ENCODE data around the gene PRAC2. TPM values are rescaled to one million over a fixed set of nuclear protein-coding genes. Genes with fewer than 3 reads are reported as not detected.

Gene PRAC2
- polyA plus RNA-seq, 1 of the 3 experiments (the other 2 are of a cell fraction) = not detected

DNA sequence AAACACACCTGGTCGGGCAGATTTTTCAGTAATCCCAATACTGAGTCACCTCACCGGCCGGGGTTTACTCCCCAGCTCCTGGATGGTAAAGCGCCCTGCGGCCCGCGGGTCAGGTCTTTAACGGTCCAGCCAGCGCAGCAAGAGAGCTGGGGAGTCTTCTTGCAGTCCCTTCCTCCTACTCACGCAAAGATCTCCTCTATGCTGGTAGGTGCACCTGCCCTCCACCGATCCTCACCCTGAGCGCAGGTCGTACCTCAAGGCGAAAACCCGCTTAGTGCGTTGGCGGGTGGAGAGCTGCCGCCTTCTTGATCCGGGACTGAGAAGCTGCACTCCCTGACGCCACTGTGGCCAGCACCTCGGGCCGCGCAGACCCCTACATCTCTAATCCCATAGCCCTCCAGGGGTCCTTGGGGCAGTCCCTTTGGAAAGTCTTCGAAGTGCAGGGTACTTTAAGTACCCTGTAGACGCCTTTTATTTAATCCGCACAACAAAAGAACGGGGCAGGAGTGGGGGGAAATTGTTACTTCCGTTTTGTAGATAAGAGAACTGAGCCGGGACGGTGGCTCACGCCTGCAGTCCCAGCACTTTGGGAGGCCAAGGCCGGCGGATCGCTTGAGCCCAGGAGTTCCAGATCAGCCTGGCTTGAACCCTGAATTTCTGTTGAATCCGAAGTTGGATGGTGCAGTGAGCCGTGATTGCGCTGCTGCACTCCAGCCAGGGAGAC is 16.0 kb downstream of the PRAC2 start:
- POLR2A ChIA-PET = no interaction called here
- 19% methylated on average over 30 of the region's 37 CpGs for WGBS (ENCODE audit: low lambda C conversion rate)
- H3K4me3 ChIP-seq (ENCODE audit: low read depth in 2 of 2, low read length in 1 of 2) = no peak overlapping the region
- CTCF ChIA-PET = interaction anchor here (0.9 to 3.4 kb wide), 7 partner anchors 14 to 293 kb away, joined by 3 to 20 read pairs (median 7); partner anchors contain the start of gene PRAC2
- H3K4me2 ChIP-seq = no peak overlapping the region
- no peaks in the 10 kb centered on the region for H4K20me1 ChIP-seq (ENCODE audit: insufficient read depth)
- no peaks in the 10 kb centered on the region for H3F3A ChIP-seq (replicated peaks; ENCODE audit: insufficient read depth)
- H3K79me2 ChIP-seq (ENCODE audit: insufficient read depth) = no peaks in the 10 kb centered on the region
- H3K27me3 ChIP-seq (ENCODE audit: insufficient read depth) = peaks cover 98% of the 10 kb centered on the region
- H3K9me3 ChIP-seq = no peaks in the 10 kb centered on the region
- no peak overlapping the region for H2AFZ ChIP-seq (ENCODE audit: low read depth)
- no peak overlapping the region for H3K27ac ChIP-seq (ENCODE audit: low read depth in 2 of 2, low read length in 1 of 2)
- H3K9me2 ChIP-seq = no peaks in the 10 kb centered on the region
- H3K36me3 ChIP-seq (replicated peaks in 1 of 2; ENCODE audit: control insufficient read depth in 1 of 2, insufficient read depth in 2 of 2, low read length in 1 of 2) = no peaks in the 10 kb centered on the region
- no peak for DNase-seq
- no peak overlapping the region for H3K9ac ChIP-seq
- TF ChIP-seq, protein P1, sequence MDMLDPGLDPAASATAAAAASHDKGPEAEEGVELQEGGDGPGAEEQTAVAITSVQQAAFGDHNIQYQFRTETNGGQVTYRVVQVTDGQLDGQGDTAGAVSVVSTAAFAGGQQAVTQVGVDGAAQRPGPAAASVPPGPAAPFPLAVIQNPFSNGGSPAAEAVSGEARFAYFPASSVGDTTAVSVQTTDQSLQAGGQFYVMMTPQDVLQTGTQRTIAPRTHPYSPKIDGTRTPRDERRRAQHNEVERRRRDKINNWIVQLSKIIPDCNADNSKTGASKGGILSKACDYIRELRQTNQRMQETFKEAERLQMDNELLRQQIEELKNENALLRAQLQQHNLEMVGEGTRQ (IDR thresholded peaks at IDR 0.05; ENCODE audit: borderline replicate concordance, low read depth, low read length) = no peak
- TF ChIP-seq POLR2AphosphoS5 (IDR thresholded peaks at IDR 0.05; ENCODE audit: low read depth, low read length) = no peak
- no peak for TF ChIP-seq SIN3A (IDR thresholded peaks at IDR 0.05; ENCODE audit: borderline replicate concordance, low read depth, low read length)
- no peak for TF ChIP-seq EZH2phosphoT487 (IDR thresholded peaks at IDR 0.05; ENCODE audit: borderline replicate concordance, low read depth)
- TF ChIP-seq TAF1 (IDR thresholded peaks at IDR 0.05; ENCODE audit: borderline replicate concordance, low read depth, low read length) = no peak
- TF ChIP-seq, protein P2, sequence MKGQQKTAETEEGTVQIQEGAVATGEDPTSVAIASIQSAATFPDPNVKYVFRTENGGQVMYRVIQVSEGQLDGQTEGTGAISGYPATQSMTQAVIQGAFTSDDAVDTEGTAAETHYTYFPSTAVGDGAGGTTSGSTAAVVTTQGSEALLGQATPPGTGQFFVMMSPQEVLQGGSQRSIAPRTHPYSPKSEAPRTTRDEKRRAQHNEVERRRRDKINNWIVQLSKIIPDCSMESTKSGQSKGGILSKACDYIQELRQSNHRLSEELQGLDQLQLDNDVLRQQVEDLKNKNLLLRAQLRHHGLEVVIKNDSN (IDR thresholded peaks at IDR 0.05; ENCODE audit: borderline replicate concordance, low read depth) = no peak
- no peak for TF ChIP-seq ELF1 (IDR thresholded peaks at IDR 0.05)
- TF ChIP-seq MEF2A (IDR thresholded peaks at IDR 0.05; ENCODE audit: borderline replicate concordance, low read depth) = no peak
- no peak for TF ChIP-seq FOXM1 (IDR thresholded peaks at IDR 0.05; ENCODE audit: low read depth)
- no peak for TF ChIP-seq RCOR1 (IDR thresholded peaks at IDR 0.05; ENCODE audit: low read length)
- TF ChIP-seq TCF12 (IDR thresholded peaks at IDR 0.05) = no peak
- no peak for TF ChIP-seq EP300 (IDR thresholded peaks at IDR 0.05; ENCODE audit: borderline replicate concordance in 1 of 2, low read depth in 1 of 2, low read length in 1 of 2)
- no peaks in the 10 kb centered on the region for H3K4me1 ChIP-seq (ENCODE audit: control insufficient read depth in 1 of 2, insufficient read depth in 2 of 2, low read depth in 1 of 2, low read length in 1 of 2)

DNA sequence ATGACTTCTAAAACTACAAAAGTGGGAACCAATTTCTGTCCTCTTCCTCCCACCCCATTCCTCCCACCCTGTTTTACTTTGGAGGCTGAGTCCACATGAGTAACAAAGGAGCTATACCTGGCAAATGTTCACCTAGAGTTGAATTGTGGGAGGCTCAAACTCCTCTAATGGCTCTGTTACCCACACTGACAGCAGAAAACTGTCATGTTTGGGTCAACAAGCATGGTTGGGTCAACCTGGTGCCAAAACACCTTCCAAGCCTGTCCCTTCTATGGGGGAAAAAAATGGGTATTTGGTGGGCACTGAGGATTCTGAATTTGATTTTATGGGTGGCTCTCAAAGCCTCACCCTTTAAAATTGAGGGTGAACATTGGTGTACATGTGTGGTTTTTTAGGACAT is 17.6 kb downstream of the PRAC2 start:
- H3K79me2 ChIP-seq (ENCODE audit: insufficient read depth) = no peaks in the 10 kb centered on the region
- H3K36me3 ChIP-seq (replicated peaks in 1 of 2; ENCODE audit: control insufficient read depth in 1 of 2, insufficient read depth in 2 of 2, low read length in 1 of 2) = no peaks in the 10 kb centered on the region
- H3K9ac ChIP-seq = no peak overlapping the region
- H3K9me3 ChIP-seq = no peaks in the 10 kb centered on the region
- no peak overlapping the region for H3K4me3 ChIP-seq (ENCODE audit: low read depth in 2 of 2, low read length in 1 of 2)
- no peaks in the 10 kb centered on the region for H3K4me1 ChIP-seq (ENCODE audit: control insufficient read depth in 1 of 2, insufficient read depth in 2 of 2, low read depth in 1 of 2, low read length in 1 of 2)
- H3K9me2 ChIP-seq = no peaks in the 10 kb centered on the region
- no peak overlapping the region for H3K4me2 ChIP-seq
- no peak overlapping the region for H3K27ac ChIP-seq (ENCODE audit: low read depth in 2 of 2, low read length in 1 of 2)
- peaks cover 96% of the 10 kb centered on the region for H3K27me3 ChIP-seq (ENCODE audit: insufficient read depth)
- no peaks in the 10 kb centered on the region for H3F3A ChIP-seq (replicated peaks; ENCODE audit: insufficient read depth)
- DNase-seq = no peak
- CTCF ChIA-PET = interaction anchor here (1.6 to 3.4 kb wide), 3 partner anchors 15 to 138 kb away, joined by 7 to 10 read pairs (median 7); no protein-coding TSS in a partner anchor
- POLR2A ChIA-PET = no interaction called here
- no peaks in the 10 kb centered on the region for H4K20me1 ChIP-seq (ENCODE audit: insufficient read depth)
- H2AFZ ChIP-seq (ENCODE audit: low read depth) = no peak overlapping the region
- TF ChIP-seq CHD2 (IDR thresholded peaks at IDR 0.05; ENCODE audit: low read length, partially characterized antibody) (no peak), YY1 (IDR thresholded peaks at IDR 0.05; ENCODE audit: low read depth) (no peak), MEF2A (IDR thresholded peaks at IDR 0.05; ENCODE audit: borderline replicate concordance, low read depth) (no peak), RXRA (IDR thresholded peaks at IDR 0.05; ENCODE audit: borderline replicate concordance, low read depth) (no peak), TAF1 (IDR thresholded peaks at IDR 0.05; ENCODE audit: borderline replicate concordance, low read depth, low read length) (no peak), EP300 (IDR thresholded peaks at IDR 0.05; ENCODE audit: borderline replicate concordance in 1 of 2, low read depth in 1 of 2, low read length in 1 of 2) (no peak), IRF3 (IDR thresholded peaks at IDR 0.05; ENCODE audit: low read depth, low read length) (no peak), RCOR1 (IDR thresholded peaks at IDR 0.05; ENCODE audit: low read length) (no peak), GATA2 (CRISPR knock-in tag; IDR thresholded peaks at IDR 0.05) (no peak), ELF1 (IDR thresholded peaks at IDR 0.05) (no peak), FOXJ3 (CRISPR knock-in tag; IDR thresholded peaks at IDR 0.05) (no peak), RFX5 (IDR thresholded peaks at IDR 0.05; ENCODE audit: low read length) (no peak)
- TF ChIP-seq, protein P1 (IDR thresholded peaks at IDR 0.05; ENCODE audit: borderline replicate concordance, low read depth, low read length) = no peak
